NCI-H1436 (cell line): ENCODE measurements around the gene SIGLEC8.
A peak's percentile ranks its signal among the peaks of the same experiment; 100 is the strongest.
"Not testable (repeated sequence)": the region's sequence is repeated elsewhere in the genome, so short reads cannot be mapped to it uniquely, and the experiment has no call there.

Source experiments
- DNase-seq: peaks from one replicate; lab custom pipeline; 2025; lab: John Stamatoyannopoulos, UW

The SIGLEC8 gene

GRCh38 chr19:51447510-51447909 lies 10.7 kb downstream of the SIGLEC8 start:
- not testable (repeated sequence) for DNase-seq

GRCh38 chr19:51441410-51442390 lies 16.6 kb downstream of the SIGLEC8 start:
- no peak for DNase-seq

GRCh38 chr19:51440846-51441409 lies 17.3 kb downstream of the SIGLEC8 start:
- DNase-seq = no peak

GRCh38 chr19:51440052-51440451 lies 18.2 kb downstream of the SIGLEC8 start:
- DNase-seq = no peak

DNA sequence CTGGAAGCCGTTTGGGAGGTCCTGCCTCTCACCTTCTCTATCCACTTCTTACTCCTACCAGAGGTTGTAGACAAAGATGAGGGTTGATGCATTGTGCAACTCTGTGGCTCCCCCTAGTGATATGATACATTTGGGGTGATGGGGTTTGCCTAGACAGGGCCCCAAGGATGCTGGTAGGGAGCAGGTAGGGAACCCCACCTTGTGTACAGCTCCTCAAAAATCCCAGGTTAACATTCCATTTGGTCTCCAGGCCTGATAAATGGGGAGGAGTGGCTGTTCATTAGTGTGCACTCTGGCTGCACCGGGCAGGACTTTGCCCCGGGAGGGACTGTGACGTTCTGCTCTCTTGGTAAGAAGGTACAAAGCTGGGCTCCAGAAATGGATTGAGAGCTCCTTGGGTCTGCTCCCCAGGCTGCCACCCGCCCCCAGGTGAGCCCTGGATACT lies 19.2 kb downstream of the SIGLEC8 start:
- DNase-seq = peak; percentile 10

DNA sequence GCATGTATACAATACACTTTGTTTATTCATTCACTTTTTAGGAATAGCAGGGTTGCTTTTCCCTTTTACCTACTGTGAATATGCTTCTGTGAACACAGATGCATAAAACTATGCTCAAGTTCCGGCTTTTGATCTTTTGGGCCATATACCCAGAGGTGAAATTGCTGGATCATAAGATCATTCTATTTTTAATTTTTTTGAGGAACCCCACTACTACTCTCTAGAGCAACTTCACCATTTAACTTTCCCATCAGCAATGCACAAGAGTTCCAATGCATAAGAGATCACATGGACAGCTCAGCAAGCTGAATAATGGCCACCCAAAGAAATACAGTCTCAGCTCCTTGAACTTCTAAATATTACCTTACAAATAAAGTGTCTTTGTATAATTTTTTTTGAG lies 23.8 kb downstream of the SIGLEC8 start:
- no peak for DNase-seq

DNA sequence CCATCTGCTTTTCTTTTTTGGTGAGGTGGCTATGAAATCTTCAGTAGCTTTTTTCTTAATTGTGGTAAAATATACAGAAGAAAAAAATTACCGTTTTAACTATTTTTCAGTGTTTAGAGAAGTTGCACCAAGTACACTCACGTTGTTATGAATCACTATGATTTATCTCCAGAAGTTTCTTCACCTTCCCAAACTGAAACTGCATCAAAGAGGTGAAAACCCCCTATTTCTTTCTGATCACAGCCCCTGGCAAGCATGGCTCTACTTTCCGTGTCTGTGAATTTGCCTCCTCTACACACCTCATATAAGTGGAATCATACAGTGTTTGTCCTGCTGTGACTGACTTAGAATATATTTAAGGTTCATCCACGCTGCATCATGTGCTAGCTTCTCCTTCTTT lies 25.2 kb downstream of the SIGLEC8 start:
- DNase-seq = no peak

GRCh38 chr19:51431124-51431523 lies 27.1 kb downstream of the SIGLEC8 start:
- no peak for DNase-seq

DNA sequence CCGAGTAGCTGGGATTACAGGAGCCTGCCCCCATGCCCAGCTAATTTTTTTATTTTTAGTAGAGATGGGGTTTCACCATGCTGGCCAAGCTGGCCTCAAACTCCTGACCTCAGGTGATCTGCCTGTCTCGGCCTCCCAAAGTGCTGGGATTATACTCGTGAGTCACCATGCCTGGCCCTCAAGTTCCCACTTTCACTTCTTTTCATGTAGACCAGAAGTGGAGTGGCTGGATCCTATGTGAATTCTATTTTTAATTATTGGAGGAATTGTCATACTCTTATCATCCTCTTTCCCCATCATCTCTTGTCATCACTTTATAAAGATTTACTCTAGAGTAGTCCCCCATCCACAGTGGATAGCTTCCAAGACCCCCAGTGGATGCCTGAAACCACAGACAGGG lies 28.0 kb downstream of the SIGLEC8 start:
- DNase-seq = no peak

DNA sequence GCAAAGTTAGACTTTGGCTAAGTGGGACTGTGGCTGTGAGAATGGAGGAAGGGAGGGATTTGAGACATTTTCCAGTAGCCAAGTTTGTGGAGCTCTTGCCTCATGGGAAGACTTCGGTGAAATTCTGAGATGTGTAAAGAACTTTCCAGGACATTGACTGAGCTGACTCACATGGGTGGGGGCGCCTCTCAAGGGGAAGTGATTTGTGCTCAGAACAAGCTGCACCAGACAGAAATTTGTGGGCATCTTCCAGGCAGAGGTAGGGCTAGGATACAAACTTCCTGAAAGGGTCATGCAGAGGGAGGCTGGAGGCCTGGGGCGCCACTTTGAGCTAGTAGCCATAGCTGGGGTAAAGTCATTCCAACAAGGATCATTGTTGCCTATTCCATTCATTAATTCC lies 31.1 kb downstream of the SIGLEC8 start:
- no peak for DNase-seq

DNA sequence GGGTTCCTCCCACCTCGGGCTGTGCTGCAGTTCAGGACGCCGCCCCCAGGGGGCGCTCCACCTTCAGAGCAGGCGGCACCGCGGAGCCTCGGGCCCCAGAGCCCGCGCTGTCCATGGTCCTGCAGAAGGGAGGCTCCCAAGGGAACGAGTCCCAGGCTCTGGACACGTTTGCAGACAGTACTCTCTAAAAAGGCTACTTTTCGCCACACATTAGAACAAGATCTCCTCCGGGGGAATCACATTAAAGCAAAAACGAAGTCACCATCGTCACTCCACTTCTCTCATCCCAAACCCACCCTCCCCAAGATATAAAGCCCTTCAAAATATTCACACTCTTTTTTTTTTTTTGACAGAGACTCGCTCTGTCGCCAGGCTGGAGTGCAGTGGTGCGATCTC lies 36.2 kb downstream of the SIGLEC8 start:
- peak; percentile 36 for DNase-seq

GRCh38 chr19:51421229-51422052 lies 36.8 kb downstream of the SIGLEC8 start:
- no peak for DNase-seq

- not testable (repeated sequence) for DNase-seq
Observed at GRCh38 chr19:51420511-51420910, 37.7 kb downstream of the SIGLEC8 start.

DNA sequence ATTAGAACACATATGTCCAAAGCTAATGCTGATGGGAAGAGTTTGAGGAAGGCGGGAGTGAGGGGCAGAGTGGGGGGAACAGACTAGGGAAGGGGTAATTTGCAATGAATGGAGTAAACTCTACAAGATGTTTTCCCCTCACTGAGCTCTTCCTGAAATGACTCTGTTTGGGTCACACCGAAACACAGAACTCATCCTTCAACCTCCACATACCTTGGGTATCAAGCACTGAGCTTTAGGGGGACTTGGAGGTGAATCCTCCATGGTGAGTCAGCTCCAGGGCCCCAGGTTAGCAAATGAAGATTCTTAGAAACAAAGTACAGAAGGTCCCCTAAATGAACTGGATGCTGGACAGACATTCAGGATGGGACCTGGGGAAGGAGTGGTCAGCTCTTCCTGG lies 39.5 kb downstream of the SIGLEC8 start:
- no peak for DNase-seq

DNA sequence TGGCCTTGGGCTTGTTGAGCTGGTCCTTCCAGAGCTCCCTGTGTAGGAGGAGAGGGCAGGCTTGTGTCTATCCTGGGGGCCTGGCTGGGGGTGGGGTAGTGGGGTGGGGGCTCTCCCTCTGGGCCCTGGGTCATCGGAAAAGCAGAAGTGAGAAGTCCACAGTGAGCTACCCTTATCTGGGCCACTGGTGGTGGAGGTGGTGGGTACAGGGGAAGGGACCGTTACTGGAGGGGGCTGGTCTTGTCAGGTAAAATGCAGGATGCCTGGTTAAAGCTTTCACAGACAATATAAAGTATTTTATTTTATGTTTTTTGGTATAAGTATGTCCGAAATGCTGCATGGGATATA lies 40.5 kb downstream of the SIGLEC8 start:
- no peak for DNase-seq

- DNase-seq = no peak
Observed at GRCh38 chr19:51417107-51417809, 41.0 kb downstream of the SIGLEC8 start, which contains the start of gene SIGLEC10. TSS of gene SIGLEC10 (minus strand) at chr19:51417642. CDS start at chr19:51417581, 61 bp downstream.

GRCh38 chr19:51416422-51416821 lies 41.8 kb downstream of the SIGLEC8 start:
- DNase-seq = not testable (repeated sequence)

- no peak for DNase-seq
Observed at GRCh38 chr19:51415187-51415586, 43.1 kb downstream of the SIGLEC8 start.

DNA sequence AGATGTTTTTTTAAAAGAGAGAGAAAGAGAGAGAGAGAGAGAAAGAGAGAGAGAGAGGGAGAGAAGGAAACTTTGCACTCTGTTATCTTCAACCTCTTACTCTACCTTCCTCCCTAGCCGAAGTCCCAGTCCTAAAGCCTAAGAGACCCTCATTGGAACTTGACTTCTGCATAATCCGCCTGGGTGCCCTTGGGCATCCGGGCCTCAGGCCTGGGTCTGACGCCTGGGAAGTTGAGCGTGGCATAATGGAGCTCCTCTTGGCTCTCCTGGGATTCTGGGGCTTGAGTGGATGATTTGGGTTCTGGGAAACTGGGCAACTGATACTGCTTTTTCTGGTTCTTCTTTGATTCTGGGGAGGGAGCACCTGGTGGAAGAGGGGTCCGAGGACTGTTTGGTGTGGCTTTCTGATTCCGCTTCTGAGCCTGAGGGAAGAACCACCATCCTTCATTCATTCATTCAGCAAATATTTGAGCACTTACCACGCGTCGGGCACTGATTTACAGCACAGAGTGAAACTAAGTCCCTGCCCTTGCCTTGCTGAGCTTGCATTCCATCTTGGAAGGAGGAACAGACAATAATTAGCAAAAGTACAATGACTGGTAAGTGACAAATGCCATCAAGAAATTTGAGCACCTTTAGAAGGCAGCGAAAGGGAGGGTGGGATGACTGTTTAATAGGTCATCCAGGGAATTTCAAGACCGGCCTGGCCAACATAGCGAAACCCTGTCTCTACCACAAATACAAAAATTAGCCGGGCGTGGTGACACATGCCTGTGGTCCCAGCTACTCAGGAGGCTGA lies 47.1 kb downstream of the SIGLEC8 start:
- no peak for DNase-seq

GRCh38 chr19:51407511-51408131 lies 50.6 kb downstream of the SIGLEC8 start:
- DNase-seq = no peak
